ENCODE results near the gene ZNF512B.
"Not testable (repeated sequence)": the region's sequence is repeated elsewhere in the genome, so short reads cannot be mapped to it uniquely, and the experiment has no call there.

The ZNF512B gene

DNA sequence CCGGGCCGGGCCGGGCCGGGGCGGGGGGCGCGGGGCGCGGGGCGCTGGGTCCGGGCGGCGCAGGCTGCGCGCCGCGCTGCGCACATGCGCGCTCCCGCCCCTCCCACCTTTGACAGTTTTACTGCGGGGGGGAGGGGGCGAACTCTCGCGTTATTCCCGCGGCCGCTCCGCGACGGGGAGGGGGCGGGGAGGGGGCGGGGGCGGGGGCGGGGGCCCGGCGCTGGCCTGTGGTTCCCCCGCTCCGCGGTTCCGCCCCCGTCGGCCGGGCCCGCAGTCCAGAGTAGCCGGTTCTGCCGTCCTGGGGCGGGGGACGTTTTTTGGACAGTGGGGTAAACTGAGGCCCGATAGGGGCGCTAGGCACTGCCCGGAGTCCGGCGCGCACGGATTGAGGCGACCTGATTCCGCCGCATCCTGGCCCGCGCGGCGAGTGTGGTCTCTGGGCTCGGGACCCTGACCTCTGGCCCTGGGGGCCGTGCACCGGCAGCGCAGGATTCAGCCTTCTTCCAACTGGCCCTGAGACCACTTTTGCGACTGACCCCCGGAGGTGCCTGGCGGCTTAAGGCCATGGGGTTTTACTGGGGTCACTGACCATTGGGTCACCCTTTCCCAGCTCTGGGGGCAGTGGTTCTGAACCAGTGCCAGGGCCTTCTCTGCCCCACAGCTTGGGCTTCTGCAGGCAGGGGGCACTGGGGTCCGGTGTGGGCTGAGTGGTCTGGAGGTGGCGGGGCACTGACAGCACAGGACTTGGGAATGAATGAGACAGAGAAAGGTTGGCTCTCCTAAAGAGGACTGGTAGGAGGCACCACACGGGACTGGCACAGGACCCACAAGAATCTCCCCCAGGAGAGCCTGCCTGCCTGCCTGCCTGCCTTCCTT is at the start of gene ZNF512B:
Gene ZNF512B (minus strand): TSS at position 93 of the 876 bp plus-strand sequence. CDS start 1,980 bp downstream, outside the sequence.
- H3K4me3 ChIP-seq (ENCODE audit: low read depth in 1 of 2, low read length in 1 of 2) = peak within 1 kb of the TSS; percentile 28 to 35
- H3K36me3 ChIP-seq = no peaks in the 10 kb centered on the region
- peaks cover 34% of the 10 kb centered on the region for H3K27me3 ChIP-seq
- no peak within 1 kb of the TSS for H3K27ac ChIP-seq
- no peaks in the 10 kb centered on the region for H3K9me3 ChIP-seq
- no peak for TF ChIP-seq CTCF (IDR thresholded peaks at IDR 0.05)
- H3K4me1 ChIP-seq (ENCODE audit: control insufficient read depth in 1 of 2, insufficient read depth in 1 of 2, low read depth in 1 of 2, low read length in 1 of 2) = peaks cover 3 to 15% of the 10 kb centered on the region in 2 experiments

DNA sequence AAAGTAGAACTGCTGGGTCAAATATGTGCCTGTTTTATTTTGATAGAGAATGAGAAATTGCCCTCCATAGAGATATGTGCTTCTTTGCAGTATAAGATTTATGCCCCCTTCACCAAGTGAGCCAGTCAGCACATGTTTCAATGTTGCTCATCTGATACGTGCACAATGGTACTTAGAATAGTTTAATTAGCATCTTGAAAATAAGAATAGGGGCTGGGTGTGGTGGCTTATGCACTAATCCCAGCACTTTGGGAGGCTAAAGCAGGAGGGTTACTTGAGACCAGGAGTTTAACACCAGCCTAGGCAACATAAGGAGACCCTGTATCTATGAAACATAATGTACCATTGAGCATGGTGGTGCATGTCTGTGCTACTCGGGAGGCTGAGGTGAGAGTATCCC is 45.9 kb upstream of the ZNF512B start:
- no peak for TF ChIP-seq CTCF (IDR thresholded peaks at IDR 0.05)
- Histone ChIP-seq H3K4me1 (ENCODE audit: control insufficient read depth in 1 of 2, insufficient read depth in 1 of 2, low read depth in 1 of 2, low read length in 1 of 2) (peaks cover 8 to 12% of the 10 kb centered on the region in 2 experiments), H3K27me3 (no peaks in the 10 kb centered on the region), H3K4me3 (ENCODE audit: low read depth in 1 of 2, low read length in 1 of 2) (no peak overlapping the region), H3K36me3 (peaks cover 86% of the 10 kb centered on the region), H3K27ac (no peak overlapping the region), H3K9me3 (no peaks in the 10 kb centered on the region)

DNA sequence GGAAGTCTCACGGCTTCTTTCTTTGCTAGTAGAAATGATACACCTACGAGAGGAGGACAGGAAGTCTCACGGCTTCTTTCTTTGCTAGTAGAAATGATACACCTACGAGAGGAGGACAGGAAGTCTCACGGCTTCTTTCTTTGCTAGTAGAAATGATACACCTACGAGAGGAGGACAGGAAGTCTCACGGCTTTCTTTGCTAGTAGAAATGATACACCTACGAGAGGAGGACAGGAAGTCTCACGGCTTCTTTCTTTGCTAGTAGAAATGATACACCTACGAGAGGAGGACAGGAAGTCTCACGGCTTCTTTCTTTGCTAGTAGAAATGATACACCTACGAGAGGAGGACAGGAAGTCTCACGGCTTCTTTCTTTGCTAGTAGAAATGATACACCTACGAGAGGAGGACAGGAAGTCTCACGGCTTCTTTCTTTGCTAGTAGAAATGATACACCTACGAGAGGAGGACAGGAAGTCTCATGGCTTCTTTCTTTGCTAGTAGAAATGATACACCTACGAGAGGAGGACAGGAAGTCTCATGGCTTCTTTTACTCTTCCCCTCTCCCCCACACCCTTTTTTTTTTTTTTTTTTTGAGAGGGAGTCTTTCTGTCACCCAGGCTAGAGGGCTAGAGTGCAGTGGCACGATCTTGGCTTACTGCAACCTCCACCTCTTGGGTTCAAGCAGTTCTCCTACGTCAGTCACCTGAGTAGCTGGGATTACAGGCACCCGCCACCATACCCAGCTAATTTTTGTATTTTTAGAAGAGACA is 42.8 kb upstream of the ZNF512B start:
- H3K36me3 ChIP-seq = peaks cover 77% of the 10 kb centered on the region
- not testable (repeated sequence) for H3K4me3 ChIP-seq (ENCODE audit: low read depth in 1 of 2, low read length in 1 of 2)

GRCh38 chr20:64011366-64011779 is 41.6 kb upstream of the ZNF512B start:
- Histone ChIP-seq H3K4me1 (ENCODE audit: control insufficient read depth in 1 of 2, insufficient read depth in 1 of 2, low read depth in 1 of 2, low read length in 1 of 2) (no peaks in the 10 kb centered on the region), H3K36me3 (peaks cover 74% of the 10 kb centered on the region), H3K9me3 (no peaks in the 10 kb centered on the region), H3K27me3 (no peaks in the 10 kb centered on the region), H3K27ac (no peak overlapping the region), H3K4me3 (ENCODE audit: low read depth in 1 of 2, low read length in 1 of 2) (no peak overlapping the region)
- TF ChIP-seq CTCF (IDR thresholded peaks at IDR 0.05) = no peak

More for the DNA sequence above, 42.8 kb upstream of the ZNF512B start:
- not testable (repeated sequence) for H3K27ac ChIP-seq; H3K9me3 ChIP-seq; H3K27me3 ChIP-seq; H3K4me1 ChIP-seq (ENCODE audit: control insufficient read depth in 1 of 2, insufficient read depth in 1 of 2, low read depth in 1 of 2, low read length in 1 of 2)

- Histone ChIP-seq H3K9me3 (no peaks in the 10 kb centered on the region), H3K36me3 (peaks cover 72% of the 10 kb centered on the region), H3K4me3 (ENCODE audit: low read depth in 1 of 2, low read length in 1 of 2) (no peak overlapping the region), H3K27me3 (no peaks in the 10 kb centered on the region), H3K4me1 (ENCODE audit: control insufficient read depth in 1 of 2, insufficient read depth in 1 of 2, low read depth in 1 of 2, low read length in 1 of 2) (no peaks in the 10 kb centered on the region), H3K27ac (no peak overlapping the region)
- TF ChIP-seq CTCF (IDR thresholded peaks at IDR 0.05) = no peak
Observed at GRCh38 chr20:64010711-64011237, 41.0 kb upstream of the ZNF512B start.
